CD4-positive, alpha-beta T cell (primary cell): ENCODE results near the gene TREX2. TPM values are rescaled to one million over a fixed set of nuclear protein-coding genes. Genes with fewer than 3 reads are reported as not detected.

Experiments used
- ATAC-seq: fragments of 200-7000 bp; cut with Tn5 transposase; one replicate; pipeline ENCODE4 v1.10.0; 2022; ENCODE audit warnings: mild to moderate bottlenecking; ENCODE audit not compliant: poor library complexity
- CTCF ChIA-PET: fragments of 350-600 bp; sonication (Branson Sonifier 250); formaldehyde crosslinking; loops from one replicate; lab custom pipeline; 2021; ENCODE audit warnings: antibody characterized with exemption, inconsistent platforms; lab: Charles Lee
- POLR2A ChIA-PET: fragments of 350-600 bp; sonication (Branson Sonifier 250); formaldehyde crosslinking; loops from one replicate; lab custom pipeline; 2021; ENCODE audit warnings: antibody characterized with exemption, inconsistent platforms; lab: Charles Lee
- DNase-seq, 14 experiments: peaks; one replicate each; pipeline ENCODE4 v3.0.0-alpha.2; 2013 to 2020; ENCODE audit warnings: mixed read lengths in 2 of 14
- H3K27ac ChIP-seq, 2 donors: one replicate each; pipeline versions ENCODE4 v1.5.1 to v1.7.0; 2013; ENCODE audit warnings: low read length in 2 of 2, low read depth in 1 of 2, mild to moderate bottlenecking in 1 of 2
- H3K27me3 ChIP-seq, 2 experiments: 1 replicate in 1 of 2; 2 replicates in 1 of 2; pipeline versions ENCODE4 v1.6.1 to v1.7.0; 2013; ENCODE audit warnings: low read length in 2 of 2, control low read depth in 1 of 2, mild to moderate bottlenecking in 1 of 2, moderate library complexity in 1 of 2; ENCODE audit not compliant: insufficient read depth in 2 of 2, control insufficient read depth in 1 of 2
- H3K36me3 ChIP-seq: one replicate; pipeline ENCODE4 v1.6.1; 2013; ENCODE audit warnings: low read length, control low read depth; ENCODE audit not compliant: insufficient read depth
- H3K4me1 ChIP-seq: one replicate; pipeline ENCODE4 v1.6.1; 2013; ENCODE audit warnings: low read length, control low read depth; ENCODE audit not compliant: insufficient read depth
- H3K4me3 ChIP-seq: one replicate; pipeline ENCODE4 v1.5.1; 2013; ENCODE audit warnings: mild to moderate bottlenecking, low read length, moderate library complexity
- H3K9me3 ChIP-seq, 2 experiments: 1 replicate in 1 of 2; 2 replicates in 1 of 2; pipeline versions ENCODE4 v1.6.1 to v1.7.0; 2013; ENCODE audit warnings: low read length in 2 of 2, mild to moderate bottlenecking in 2 of 2, control low read depth in 1 of 2, moderate library complexity in 1 of 2; ENCODE audit not compliant: control insufficient read depth in 1 of 2, insufficient read depth in 1 of 2
- H3K27ac Mint-ChIP-seq: one replicate; pipeline ENCODE4 v1.8.0; 2020; ENCODE audit warnings: mixed read lengths
- H3K27me3 Mint-ChIP-seq: one replicate; pipeline ENCODE4 v1.8.0; 2021; ENCODE audit warnings: mixed read lengths
- H3K36me3 Mint-ChIP-seq: one replicate; pipeline ENCODE4 v1.8.0; 2021; ENCODE audit warnings: low read depth, mixed read lengths
- H3K4me1 Mint-ChIP-seq: one replicate; pipeline ENCODE4 v1.8.0; 2021; ENCODE audit warnings: low read depth, mixed read lengths
- H3K4me3 Mint-ChIP-seq: one replicate; pipeline ENCODE4 v1.8.0; 2020; ENCODE audit warnings: mild to moderate bottlenecking, mixed read lengths
- H3K9me3 Mint-ChIP-seq: one replicate; pipeline ENCODE4 v1.8.0; 2020; ENCODE audit warnings: mixed read lengths
- intact Hi-C, 2 experiments: fragments of 100-400 bp; cut with DNase I in 1 of 2; cut with micrococcal nuclease in 1 of 2; formaldehyde crosslinking; loops; one replicate each; pipeline versions ENCODE4 v1.15.1 to v1.9.0; 2023 to 2025; cut with DNase I, micrococcal nuclease
- total RNA-seq, 174 experiments: library from RNA in 2 of 174; stranded (reverse) in 2 of 174; gene quantifications; one replicate each; pipeline ENCODE4 v1.2.3 and lab custom pipeline; 2021 to 2026
- TF ChIP-seq, protein P1 (sequence below): fragments of 200-600 bp; IDR thresholded peaks from one replicate; pipeline ENCODE4 v1.8.0; 2022; ENCODE audit warnings: antibody characterized with exemption, mild to moderate bottlenecking

TREX2 gene
- total RNA-seq, 2 experiments from 2014 or later: 1.1 to 1.4 TPM

DNA sequence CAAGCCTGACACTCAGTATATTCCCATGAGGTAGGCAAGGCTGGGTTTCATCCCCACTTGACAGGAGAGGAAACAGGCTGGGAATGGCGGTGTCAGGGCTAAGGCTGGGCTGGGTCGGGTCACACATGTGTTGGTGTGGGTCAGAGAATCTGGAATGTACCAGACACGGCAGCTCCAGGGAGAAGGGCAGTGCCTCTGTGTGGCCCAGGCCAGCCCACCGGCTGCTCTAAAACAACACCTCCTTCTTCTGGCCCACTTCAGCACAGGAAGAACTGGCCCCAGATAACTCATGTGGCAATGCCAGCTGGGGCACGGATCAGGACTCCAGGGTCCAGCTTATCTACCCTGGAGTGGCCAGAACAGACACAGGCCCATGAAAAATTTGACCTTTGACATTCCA lies 18.3 kb upstream of the TREX2 start:
- no peak overlapping the region for H3K4me3 ChIP-seq
- H3K27ac ChIP-seq: no peak overlapping the region
- Mint-ChIP-seq H3K4me1 (no peaks in the 10 kb centered on the region), H3K36me3 (peaks cover 34% of the 10 kb centered on the region), H3K27ac (no peak overlapping the region), H3K4me3 (no peak overlapping the region), H3K9me3 (no peaks in the 10 kb centered on the region), H3K27me3 (no peaks in the 10 kb centered on the region)
- H3K4me1 ChIP-seq: peaks cover 7% of the 10 kb centered on the region
- ATAC-seq (no peak), DNase-seq (no peak)
- ChIA-PET POLR2A (no interaction called here), CTCF (no interaction called here)
- no peaks in the 10 kb centered on the region for H3K9me3 ChIP-seq
- TF ChIP-seq, protein P1, sequence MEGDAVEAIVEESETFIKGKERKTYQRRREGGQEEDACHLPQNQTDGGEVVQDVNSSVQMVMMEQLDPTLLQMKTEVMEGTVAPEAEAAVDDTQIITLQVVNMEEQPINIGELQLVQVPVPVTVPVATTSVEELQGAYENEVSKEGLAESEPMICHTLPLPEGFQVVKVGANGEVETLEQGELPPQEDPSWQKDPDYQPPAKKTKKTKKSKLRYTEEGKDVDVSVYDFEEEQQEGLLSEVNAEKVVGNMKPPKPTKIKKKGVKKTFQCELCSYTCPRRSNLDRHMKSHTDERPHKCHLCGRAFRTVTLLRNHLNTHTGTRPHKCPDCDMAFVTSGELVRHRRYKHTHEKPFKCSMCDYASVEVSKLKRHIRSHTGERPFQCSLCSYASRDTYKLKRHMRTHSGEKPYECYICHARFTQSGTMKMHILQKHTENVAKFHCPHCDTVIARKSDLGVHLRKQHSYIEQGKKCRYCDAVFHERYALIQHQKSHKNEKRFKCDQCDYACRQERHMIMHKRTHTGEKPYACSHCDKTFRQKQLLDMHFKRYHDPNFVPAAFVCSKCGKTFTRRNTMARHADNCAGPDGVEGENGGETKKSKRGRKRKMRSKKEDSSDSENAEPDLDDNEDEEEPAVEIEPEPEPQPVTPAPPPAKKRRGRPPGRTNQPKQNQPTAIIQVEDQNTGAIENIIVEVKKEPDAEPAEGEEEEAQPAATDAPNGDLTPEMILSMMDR: no peak
- peaks cover 28% of the 10 kb centered on the region for H3K36me3 ChIP-seq
- intact Hi-C loops: no loop called here
- H3K27me3 ChIP-seq: no peaks in the 10 kb centered on the region

DNA sequence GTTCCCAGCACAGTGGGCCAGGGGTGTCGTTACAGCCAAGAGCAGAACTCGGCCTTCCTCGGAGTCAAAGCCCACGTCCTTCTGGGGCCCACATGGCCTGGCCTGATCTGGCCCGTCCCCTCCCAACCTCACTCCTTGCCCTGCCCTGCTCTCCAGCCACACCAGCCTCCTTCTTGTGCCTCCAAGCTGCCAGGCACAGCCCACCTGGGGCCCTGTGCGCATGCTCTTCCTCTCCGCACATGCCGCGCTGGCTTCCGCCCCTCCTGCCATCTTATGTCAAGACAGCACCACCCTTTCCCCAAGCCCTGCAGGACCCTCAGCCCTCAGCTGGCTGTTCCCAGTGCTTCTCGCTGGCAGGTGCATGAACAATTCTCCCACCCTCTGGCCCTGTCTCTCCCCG lies 17.7 kb upstream of the TREX2 start:
- CTCF ChIA-PET: no interaction called here

DNA sequence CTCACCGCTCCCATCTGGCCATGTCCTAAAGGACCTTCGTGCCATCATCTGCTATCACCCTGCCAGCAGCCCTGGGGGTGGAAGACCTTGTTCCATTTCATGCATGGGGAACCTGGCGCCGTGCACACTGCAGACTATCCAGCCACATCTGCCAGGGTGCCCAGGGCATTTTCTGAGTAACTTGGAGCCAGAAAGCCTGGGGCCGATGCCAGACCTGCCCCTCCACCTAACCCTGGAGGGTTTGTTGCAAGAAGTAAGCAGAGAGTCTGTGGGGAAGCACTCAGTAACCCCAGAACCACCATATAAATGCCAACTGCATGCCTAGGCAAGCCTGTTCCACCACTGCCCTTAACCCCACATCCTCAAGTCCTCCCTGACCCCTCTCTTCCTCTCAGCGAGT lies 17.2 kb upstream of the TREX2 start:
- CTCF ChIA-PET: no interaction called here
- TF ChIP-seq, protein P1: no peak
- Mint-ChIP-seq H3K27me3 (no peaks in the 10 kb centered on the region), H3K4me1 (no peaks in the 10 kb centered on the region), H3K9me3 (no peaks in the 10 kb centered on the region), H3K27ac (no peak overlapping the region), H3K36me3 (peaks cover 42% of the 10 kb centered on the region), H3K4me3 (no peak overlapping the region)
- no peaks in the 10 kb centered on the region for H3K27me3 ChIP-seq
- intact Hi-C loops: no loop called here
- H3K4me1 ChIP-seq: no peaks in the 10 kb centered on the region
- no peaks in the 10 kb centered on the region for H3K9me3 ChIP-seq
- no peak overlapping the region for H3K4me3 ChIP-seq
- no peak for DNase-seq
- H3K27ac ChIP-seq: no peak overlapping the region
- no peak for ATAC-seq
- POLR2A ChIA-PET: no interaction called here
- peaks cover 22% of the 10 kb centered on the region for H3K36me3 ChIP-seq

More for the DNA sequence above, 17.7 kb upstream of the TREX2 start:
- intact Hi-C loops: no loop called here
- Mint-ChIP-seq H3K9me3 (no peaks in the 10 kb centered on the region), H3K4me1 (no peaks in the 10 kb centered on the region), H3K36me3 (peaks cover 40% of the 10 kb centered on the region), H3K27ac (no peak overlapping the region), H3K27me3 (no peaks in the 10 kb centered on the region), H3K4me3 (no peak overlapping the region)
- H3K27me3 ChIP-seq: no peaks in the 10 kb centered on the region
- TF ChIP-seq, protein P1: no peak
- POLR2A ChIA-PET: no interaction called here
- H3K36me3 ChIP-seq: peaks cover 26% of the 10 kb centered on the region
- no peak overlapping the region for H3K27ac ChIP-seq
- no peak for ATAC-seq
- no peaks in the 10 kb centered on the region for H3K9me3 ChIP-seq
- no peak overlapping the region for H3K4me3 ChIP-seq
- peaks cover 2% of the 10 kb centered on the region for H3K4me1 ChIP-seq
- DNase-seq: no peak
